Amniotic stem cell (primary cell): ENCODE data around the gene TMEM209.
"Not testable (repeated sequence)": the region's sequence is repeated elsewhere in the genome, so short reads cannot be mapped to it uniquely, and the experiment has no call there.

Experiments
- DNase-seq: peaks from one replicate; lab custom pipeline; 2025; lab: John Stamatoyannopoulos, UW

Gene TMEM209

GRCh38 chr7:130205084-130205947 is at the start of gene TMEM209:
TMEM209 (minus strand) TSS chr7:130205406; CDS start chr7:130205375, 31 bp downstream.
- peak; percentile 95 for DNase-seq

DNA sequence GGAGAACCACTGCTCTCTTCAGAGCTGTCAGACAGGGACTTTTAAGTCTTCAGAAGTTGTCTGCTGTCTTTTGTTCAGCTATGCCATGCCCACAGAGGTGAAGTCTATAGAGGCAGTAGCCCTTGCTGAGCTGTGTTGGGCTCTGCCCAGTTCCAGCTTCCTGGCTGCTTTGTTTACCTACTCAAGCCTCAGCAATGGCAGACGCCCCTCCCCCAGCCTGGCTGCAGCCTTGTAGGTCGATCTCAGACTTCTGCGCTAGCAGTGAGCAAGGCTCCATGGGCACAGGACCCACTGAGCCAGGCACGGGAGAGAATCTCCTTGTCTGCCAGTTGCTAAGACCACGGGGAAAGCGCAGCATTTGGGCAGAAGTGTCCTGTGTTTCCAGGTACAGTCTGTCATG is 49.3 kb upstream of the TMEM209 start:
- DNase-seq, result no peak

- not testable (repeated sequence) for DNase-seq
Measured at GRCh38 chr7:130249626-130250025, 44.4 kb upstream of the TMEM209 start.

- not testable (repeated sequence) for DNase-seq
Measured at GRCh38 chr7:130248842-130249241, 43.6 kb upstream of the TMEM209 start.

- DNase-seq, result not testable (repeated sequence)
Measured at GRCh38 chr7:130246491-130246890, 41.3 kb upstream of the TMEM209 start.

GRCh38 chr7:130243486-130243885 is 38.3 kb upstream of the TMEM209 start:
- not testable (repeated sequence) for DNase-seq

- DNase-seq, result peak; percentile 8
Measured at GRCh38 chr7:130242198-130243014, 37.2 kb upstream of the TMEM209 start.

DNA sequence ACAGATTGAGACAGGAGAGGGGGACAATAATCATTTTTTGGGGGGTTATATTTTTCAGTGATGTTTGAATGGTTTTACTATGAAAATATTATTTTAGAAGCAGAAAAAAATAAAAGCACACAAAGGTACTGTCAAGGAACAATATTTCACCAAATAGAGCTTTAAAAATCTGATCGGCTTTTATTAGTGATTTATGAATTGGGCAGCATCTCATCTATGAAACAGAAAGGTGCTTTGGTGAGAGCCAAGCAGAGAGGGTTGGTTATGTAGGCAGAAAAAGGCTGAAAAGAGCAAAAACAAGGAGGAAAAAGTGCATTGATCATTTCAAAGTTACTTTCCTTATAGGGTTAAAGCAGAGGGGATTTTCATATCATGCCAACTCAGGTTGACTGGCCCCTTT is 35.0 kb upstream of the TMEM209 start:
- DNase-seq, result no peak

- DNase-seq, result not testable (repeated sequence)
Measured at GRCh38 chr7:130236361-130236760, 31.2 kb upstream of the TMEM209 start.

- no peak for DNase-seq
Measured at GRCh38 chr7:130234078-130234477, 28.9 kb upstream of the TMEM209 start.

DNA sequence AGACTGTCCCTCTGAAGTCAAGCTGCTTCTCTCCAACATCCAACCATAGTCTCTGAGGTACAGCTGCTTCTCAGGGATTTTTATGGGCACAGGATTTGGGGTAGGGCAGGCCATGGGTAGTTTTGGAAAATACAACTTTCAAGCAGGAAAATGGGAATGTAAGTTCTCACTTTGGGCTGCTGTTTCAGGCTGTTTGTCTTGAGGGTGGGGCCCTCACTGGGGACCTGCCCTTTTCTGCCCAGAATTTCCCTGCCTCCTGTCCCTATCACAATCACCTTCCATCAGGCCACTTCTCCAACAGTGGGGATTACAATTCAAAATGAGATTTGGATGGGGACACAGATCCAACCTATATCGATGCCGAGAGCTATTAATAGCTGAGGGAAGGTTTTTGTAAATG is 27.0 kb upstream of the TMEM209 start:
- DNase-seq, result no peak

DNA sequence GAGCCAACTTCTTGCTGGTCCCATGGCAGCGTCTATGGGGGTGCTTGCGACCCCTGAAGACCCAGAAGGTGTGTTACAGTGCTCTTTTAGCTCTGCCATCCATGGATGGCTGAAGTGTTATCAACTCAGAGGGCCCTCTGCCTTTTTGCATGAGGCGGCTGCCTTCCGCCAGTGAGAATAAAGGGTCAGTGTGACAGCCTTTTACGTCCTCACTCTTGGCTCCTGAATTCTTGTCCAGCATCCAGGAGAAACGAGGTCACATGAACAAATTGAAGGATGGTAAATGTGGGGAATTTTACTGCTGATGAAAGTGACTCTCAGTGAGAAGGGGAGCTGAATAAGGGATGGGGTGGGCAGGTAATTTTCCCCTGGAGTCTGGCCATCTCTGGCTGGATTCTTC is 26.6 kb upstream of the TMEM209 start:
- no peak for DNase-seq

GRCh38 chr7:130229981-130230380 is 24.8 kb upstream of the TMEM209 start:
- not testable (repeated sequence) for DNase-seq

DNA sequence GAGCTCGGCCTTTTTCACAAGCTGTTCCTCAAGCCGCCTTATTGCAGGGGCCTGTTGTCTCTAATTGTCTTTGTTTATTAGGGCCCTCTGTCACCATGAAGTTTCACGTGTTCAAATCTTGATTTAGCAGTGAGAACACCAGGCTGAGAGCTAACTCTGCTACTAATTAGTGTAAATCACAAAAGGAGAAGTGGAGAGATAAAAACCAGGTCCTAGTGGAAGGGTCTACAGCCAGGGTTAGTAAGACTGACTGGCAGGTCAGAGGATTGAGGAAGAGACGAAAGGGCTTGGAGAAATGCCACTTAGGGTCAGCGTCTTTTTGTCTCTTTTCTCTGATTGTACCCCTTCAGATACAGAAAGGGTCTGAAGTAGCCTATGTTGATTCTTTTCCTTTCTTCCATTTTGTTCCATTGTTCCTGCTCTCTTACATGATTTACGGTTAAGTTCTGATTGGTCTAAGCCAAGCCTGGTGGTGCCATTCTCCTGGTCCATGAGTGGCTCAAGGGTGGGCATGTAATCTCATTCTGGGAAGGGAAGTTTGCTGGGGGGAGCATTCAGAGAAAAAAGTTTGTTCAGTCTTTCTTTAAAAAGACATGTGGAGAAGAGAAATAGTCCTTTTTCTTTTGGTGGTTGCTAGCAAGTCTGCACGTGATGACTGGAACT is 23.8 kb upstream of the TMEM209 start:
- no peak for DNase-seq

DNA sequence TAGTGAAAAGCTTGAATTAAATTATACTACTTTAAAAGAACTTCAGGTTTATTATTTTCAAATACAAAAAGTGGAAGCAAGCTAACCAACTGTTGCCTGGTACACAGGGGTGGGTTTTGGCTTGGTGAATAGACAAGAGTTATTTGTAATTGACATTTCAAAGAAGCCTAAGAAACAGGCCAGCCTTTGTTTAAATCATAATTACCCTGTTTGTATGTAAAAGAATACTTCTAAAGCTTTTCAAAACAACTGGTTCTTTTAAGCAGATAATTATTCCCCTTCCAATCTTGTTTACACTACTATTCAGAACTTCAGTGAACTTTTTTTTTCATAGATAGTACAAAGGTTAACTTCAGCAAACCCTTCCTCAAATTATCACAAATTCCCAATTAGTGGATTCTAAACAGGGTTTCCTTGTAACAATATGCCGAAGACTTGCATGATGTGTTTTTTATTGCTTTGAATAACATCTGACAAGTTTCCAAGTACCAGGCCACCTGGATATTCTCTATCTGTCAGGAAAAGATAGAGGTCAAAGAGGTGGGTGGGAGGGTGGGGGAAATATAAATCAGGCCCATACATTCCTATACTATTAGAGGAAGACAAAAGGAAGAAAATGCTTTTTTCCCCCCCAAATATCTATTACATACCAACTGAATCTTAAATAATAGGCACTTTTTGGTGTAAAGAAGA is 22.8 kb upstream of the TMEM209 start:
- no peak for DNase-seq

DNA sequence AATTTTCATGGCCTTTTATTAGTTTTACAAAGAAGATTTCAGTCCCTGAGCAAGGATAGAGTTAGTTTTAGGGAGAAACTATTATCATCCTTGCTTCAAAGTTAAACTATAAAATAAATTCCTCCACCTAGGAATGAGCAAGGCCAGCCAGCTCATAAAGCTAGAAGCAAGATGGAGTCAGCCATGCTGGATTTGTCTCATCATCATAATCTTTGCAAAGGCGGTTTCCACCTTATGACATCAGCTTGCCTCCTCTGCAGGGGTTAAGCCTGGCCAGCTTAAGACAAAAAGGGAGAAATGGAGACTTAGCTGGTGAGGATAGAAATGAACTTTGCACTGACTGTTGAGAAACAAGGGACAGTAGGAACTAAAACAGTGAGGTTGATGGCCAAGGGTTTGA is 21.1 kb upstream of the TMEM209 start:
- DNase-seq, result no peak

DNA sequence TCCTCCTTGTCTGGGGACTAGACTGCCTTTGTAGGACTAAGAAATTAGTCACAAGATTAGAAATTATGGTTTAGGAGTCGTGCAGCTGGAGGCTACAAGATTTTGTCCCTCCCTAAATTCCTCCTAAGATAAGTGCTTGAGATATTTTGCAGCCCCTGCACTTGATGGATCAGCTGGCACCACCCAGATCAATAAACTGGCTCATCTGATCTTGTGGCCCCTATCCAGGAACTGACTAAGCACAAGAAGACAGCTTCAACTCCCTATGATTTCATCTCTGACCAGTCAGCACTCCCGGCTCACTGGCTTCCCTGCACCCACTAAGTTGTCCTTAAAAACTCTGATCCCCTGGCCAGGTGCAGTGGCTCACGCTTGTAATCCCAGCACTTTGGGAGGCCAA is 19.7 kb upstream of the TMEM209 start:
- DNase-seq, result not testable (repeated sequence)

DNA sequence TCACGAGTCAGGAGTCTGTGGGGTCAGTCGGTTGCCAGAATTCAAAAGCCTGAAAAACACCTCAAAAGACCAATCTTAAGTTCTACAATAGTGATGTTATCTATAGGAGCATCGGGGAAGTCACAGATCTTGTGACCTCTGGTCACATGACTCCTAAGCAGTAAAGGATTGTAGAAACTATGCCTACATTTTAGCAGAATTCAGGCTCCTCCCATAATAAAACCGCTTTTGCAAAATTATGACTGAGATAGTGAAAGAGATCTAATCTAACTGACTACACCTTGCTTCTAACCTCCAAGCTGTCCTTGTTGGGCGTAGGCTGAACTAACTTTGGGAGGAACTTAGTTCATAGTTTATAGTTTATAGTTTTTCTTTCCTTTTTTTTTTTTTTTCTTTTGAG is 19.0 kb upstream of the TMEM209 start:
- no peak for DNase-seq

- no peak for DNase-seq
Measured at GRCh38 chr7:130223646-130224045, 18.4 kb upstream of the TMEM209 start.

DNA sequence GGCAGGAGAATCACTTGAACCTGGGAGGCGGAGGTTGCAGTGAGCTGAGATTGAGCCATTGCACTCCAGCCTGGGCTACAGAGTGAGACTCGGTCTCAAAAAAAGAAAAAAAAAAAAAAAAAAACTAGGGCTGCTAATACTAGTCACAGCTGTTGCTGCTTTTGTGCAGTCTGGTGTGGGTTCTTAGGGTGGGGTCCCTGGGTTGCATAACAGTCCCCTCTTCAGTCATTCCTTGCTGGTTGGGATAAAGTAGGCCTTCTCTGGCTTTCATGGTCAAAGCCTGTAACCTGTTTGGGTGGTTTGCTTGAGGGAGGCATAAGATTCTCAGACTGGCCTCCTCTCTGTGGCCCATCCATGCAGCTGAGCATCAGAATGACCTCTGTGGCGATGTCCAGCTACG is 16.5 kb upstream of the TMEM209 start:
- DNase-seq, result no peak

DNA sequence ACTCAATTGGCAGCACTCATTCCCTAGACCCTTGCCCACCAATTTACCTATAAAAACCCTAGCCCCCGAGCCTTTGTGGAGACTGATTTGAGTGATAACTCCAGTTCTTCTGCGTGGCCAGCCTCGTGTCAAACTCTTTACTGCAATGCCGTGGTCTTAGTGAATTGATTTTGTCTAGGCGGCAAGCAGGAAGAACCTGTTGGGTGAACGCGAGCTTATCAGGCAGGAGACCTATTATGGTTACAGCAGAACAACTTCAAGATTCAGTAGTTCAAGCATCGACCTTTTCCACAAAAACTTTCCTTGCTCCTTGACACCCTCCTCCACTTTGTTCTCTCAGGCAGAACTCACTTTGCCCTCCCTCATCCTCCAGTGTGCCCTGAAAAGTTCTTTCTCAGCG is 14.7 kb upstream of the TMEM209 start:
- DNase-seq, result no peak
